WERI-Rb-1 (cell line): ENCODE measurements around the gene ITPRIPL2.

ENCODE experiments used
- DNase-seq: peaks from one replicate; pipeline ENCODE4 v3.0.0-alpha.2; 2020
- H3K27ac ChIP-seq: fragments of 250-450 bp; sonication (Bioruptor Pico); 2 replicates; pipeline ENCODE4 v1.5.1; 2020; ENCODE audit warnings: mild to moderate bottlenecking, moderate library complexity
- H3K27me3 ChIP-seq: fragments of 250-450 bp; sonication (Bioruptor Pico); 2 replicates; pipeline ENCODE4 v1.5.1; 2021; ENCODE audit warnings: mild to moderate bottlenecking, low read depth, moderate library complexity; ENCODE audit not compliant: insufficient read depth, severe bottlenecking
- H3K36me3 ChIP-seq: fragments of 250-450 bp; sonication (Bioruptor Pico); 2 replicates; pipeline ENCODE4 v1.5.1; 2020; ENCODE audit warnings: mild to moderate bottlenecking, moderate library complexity
- H3K4me3 ChIP-seq: 2 replicates; pipeline ENCODE4 v1.5.1; 2011; ENCODE audit warnings: low read depth, mild to moderate bottlenecking, control low read depth, low read length
- H3K9me3 ChIP-seq: fragments of 250-450 bp; sonication (Bioruptor Pico); 2 replicates; pipeline ENCODE4 v1.5.1; 2021; ENCODE audit warnings: mild to moderate bottlenecking, moderate library complexity; ENCODE audit not compliant: severe bottlenecking
- CTCF ChIP-seq: IDR thresholded peaks from 2 replicates; pipeline ENCODE4 v1.5.1; 2011; ENCODE audit warnings: low read depth, mild to moderate bottlenecking, control low read depth, inconsistent platforms, low read length

ITPRIPL2 gene

GRCh38 chr16:19133600-19133999 is 19.8 kb downstream of the ITPRIPL2 start:
- H3K9me3 ChIP-seq, result no peaks in the 10 kb centered on the region
- TF ChIP-seq CTCF, result no peak
- no peaks in the 10 kb centered on the region for H3K27me3 ChIP-seq
- H3K4me3 ChIP-seq, result no peak overlapping the region
- no peaks in the 10 kb centered on the region; the same call in 1 of the 2 replicates for H3K36me3 ChIP-seq
- peak overlapping the region; percentile 80 for H3K27ac ChIP-seq
- no peak for DNase-seq

- no peak for TF ChIP-seq CTCF
- no peak overlapping the region for H3K27ac ChIP-seq
- H3K27me3 ChIP-seq, result no peaks in the 10 kb centered on the region
- H3K36me3 ChIP-seq, result no peaks in the 10 kb centered on the region; the same call in 1 of the 2 replicates
- DNase-seq, result no peak
- no peaks in the 10 kb centered on the region for H3K9me3 ChIP-seq
- H3K4me3 ChIP-seq, result no peak overlapping the region
Observed at GRCh38 chr16:19135201-19135842, 21.6 kb downstream of the ITPRIPL2 start.

GRCh38 chr16:19135896-19136438 is 22.2 kb downstream of the ITPRIPL2 start:
- TF ChIP-seq CTCF, result 0 out of 2 replicates have a peak, but pooled peaks have one; percentile 6
- Histone ChIP-seq H3K36me3 (no peaks in the 10 kb centered on the region; the same call in 1 of the 2 replicates), H3K27ac (no peak overlapping the region), H3K9me3 (no peaks in the 10 kb centered on the region), H3K27me3 (no peaks in the 10 kb centered on the region), H3K4me3 (no peak overlapping the region)
- no peak for DNase-seq

GRCh38 chr16:19136549-19137196 is 22.9 kb downstream of the ITPRIPL2 start:
- Histone ChIP-seq H3K9me3 (no peaks in the 10 kb centered on the region), H3K27me3 (no peaks in the 10 kb centered on the region), H3K4me3 (no peak overlapping the region), H3K36me3 (no peaks in the 10 kb centered on the region; the same call in 1 of the 2 replicates), H3K27ac (no peak overlapping the region)
- DNase-seq, result no peak
- no peak for TF ChIP-seq CTCF

GRCh38 chr16:19137201-19138128 is 23.7 kb downstream of the ITPRIPL2 start:
- no peaks in the 10 kb centered on the region for H3K27me3 ChIP-seq

More at GRCh38 chr16:19137201-19138128, 23.7 kb downstream of the ITPRIPL2 start:
- no peaks in the 10 kb centered on the region for H3K36me3 ChIP-seq
- TF ChIP-seq CTCF, result no peak
- no peaks in the 10 kb centered on the region for H3K9me3 ChIP-seq
- H3K4me3 ChIP-seq, result no peak overlapping the region
- DNase-seq, result no peak
- no peak overlapping the region for H3K27ac ChIP-seq
